Ovary (tissue), 9 donors: Measurements from ENCODE around the gene BBS12. TPM values are rescaled to one million over a fixed set of nuclear protein-coding genes. Genes with fewer than 3 reads are reported as not detected.

Source experiments
- DNase-seq, 5 donors: peaks; one replicate each; pipeline ENCODE4 v3.0.0-alpha.2; 2019 to 2020
- H3K27ac ChIP-seq, 2 donors: fragments of 200-600 bp; one replicate each; pipeline versions ENCODE4 v1.5.1 to v1.8.0; 2019 to 2022
- H3K27me3 ChIP-seq: fragments of 200-600 bp; one replicate; pipeline ENCODE4 v1.8.0; 2022
- H3K36me3 ChIP-seq: fragments of 200-600 bp; sonication (generic); one replicate; pipeline ENCODE4 v1.5.1; 2019
- H3K4me1 ChIP-seq: one replicate; pipeline ENCODE4 v1.8.1; 2013; ENCODE audit warnings: mild to moderate bottlenecking, moderate library complexity; ENCODE audit not compliant: insufficient read depth
- H3K4me3 ChIP-seq: fragments of 200-600 bp; sonication (generic); one replicate; pipeline ENCODE4 v1.5.1; 2017
- H3K9me3 ChIP-seq, 2 donors: fragments of 200-600 bp in 1 of 2; sonication (generic) in 1 of 2; one replicate each; pipeline versions ENCODE4 v1.5.1 to v1.8.1; 2013 to 2019; ENCODE audit warnings: mild to moderate bottlenecking in 1 of 2, moderate library complexity in 1 of 2
- CTCF ChIP-seq, 3 donors: fragments of 450-650 bp in 2 of 3; fragments of 200-600 bp in 1 of 3; IDR thresholded peaks; one replicate each; pipeline versions ENCODE4 v1.5.1 to v1.8.0; 2016 to 2022; ENCODE audit warnings: antibody characterized with exemption in 3 of 3, mild to moderate bottlenecking in 1 of 3
- EP300 ChIP-seq: sonication (generic); formaldehyde crosslinking; IDR thresholded peaks from one replicate; pipeline ENCODE4 v1.6.1; 2017; ENCODE audit warnings: antibody characterized with exemption
- POLR2A ChIP-seq: fragments of 450-650 bp; IDR thresholded peaks from one replicate; pipeline ENCODE4 v1.6.1; 2017; ENCODE audit warnings: antibody characterized with exemption, mild to moderate bottlenecking, moderate library complexity
- WGBS, 3 donors: extraction: QIAGEN DNeasy Blood & Tissue Kit in 1 of 3; methylation state at CpG; one replicate each; pipeline versions ENCODE4 v1.1.5 to v1.1.7; 2013 to 2017; 5-methylcytosine and 5-hydroxymethylcytosine counted together
- intact Hi-C, 4 donors: fragments of 100-400 bp; cut with DNase I; formaldehyde crosslinking; loops; one replicate each; pipeline versions ENCODE4 v1.11.0 to v1.15.1; 2022 to 2023
- polyA plus RNA-seq, 2 donors: library from polyadenylated mRNA; stranded (reverse); fragments of 200-250 nt in 1 of 2; fragments of 350-450 nt in 1 of 2; fragmentation: Illumina TruSeq in 1 of 2; extraction: RNeasy Lipid Tissue Mini Kit (QIAGEN cat#74804) in 1 of 2; gene quantifications; one replicate each; pipeline ENCODE4 v1.2.3, GENCODE V29; 2013 to 2014
- total RNA-seq, 7 donors: library from RNA; depleted of rRNA in 2 of 7; stranded (reverse); fragments of >200 nt in 2 of 7; fragmentation: NEBNext Ultra II Directional in 3 of 7; extraction: Animal tissue kit (Norgen Biotek cat#: 25700) in 3 of 7; gene quantifications; one replicate each; pipeline versions ENCODE4 v1.1.0 to v1.2.4, GENCODE V29; 2016 to 2023
- donor health status: DM: no; HTN: no; CAD: no; lungs with moderate emphysema.
- donor health status: DM: no; HTN: no; CAD: no.
- donor health status: Bipolar disorder and iron deficiency.
- donor health status: DM: yes; HTN: yes; CAD: no.
- donor health status: DM: no; HTN: no; CAD: no.
- donor health status: DM: yes; HTN: yes; CAD: no.

BBS12 gene
- total and polyA plus RNA-seq, 9 donors, result 2.6 to 6.8 (median 3.8) TPM

- intact Hi-C loops, result no loop called here
- H3K4me3 ChIP-seq, result peak overlapping the region; percentile 21
- 7 to 10% (median 8%) methylated on average over 8 of the region's 8 CpGs for WGBS, 3 donors
- peaks cover 14% of the 10 kb centered on the region for H3K4me1 ChIP-seq
- H3K36me3 ChIP-seq, result no peaks in the 10 kb centered on the region
- no peaks in the 10 kb centered on the region for H3K27me3 ChIP-seq
- TF ChIP-seq EP300, result no peak
- TF ChIP-seq POLR2A, result peak; percentile 60
- H3K27ac ChIP-seq, result peak overlapping the region in 1 of 2 donors; percentile 36
- H3K9me3 ChIP-seq, result no peaks in the 10 kb centered on the region
- DNase-seq, result peak; percentile 80 to 95 (median 89)
Measured at GRCh38 chr4:122700178-122700725, 32.3 kb upstream of the BBS12 start.

GRCh38 chr4:122701061-122701460 lies 31.4 kb upstream of the BBS12 start:
- no peak for DNase-seq
- Histone ChIP-seq H3K4me1 (peaks cover 14% of the 10 kb centered on the region), H3K4me3 (no peak overlapping the region), H3K36me3 (no peaks in the 10 kb centered on the region), H3K27me3 (no peaks in the 10 kb centered on the region), H3K9me3 (no peaks in the 10 kb centered on the region), H3K27ac (no peak overlapping the region)
- TF ChIP-seq POLR2A (no peak), CTCF (IDR thresholded peaks at IDR 0.05) (no peak), EP300 (no peak)
- 78 to 82% (median 81%) methylated on average over 5 of the region's 5 CpGs for WGBS, 3 donors
- intact Hi-C loops, result no loop called here

- WGBS, 3 donors, result 55 to 59% (median 58%) methylated on average over 1 of the region's 1 CpG
- Histone ChIP-seq H3K36me3 (no peaks in the 10 kb centered on the region), H3K9me3 (no peaks in the 10 kb centered on the region), H3K4me1 (peaks cover 14% of the 10 kb centered on the region), H3K4me3 (no peak overlapping the region), H3K27ac (peak overlapping the region in 1 of 2 donors; percentile 4), H3K27me3 (no peaks in the 10 kb centered on the region)
- no peak for TF ChIP-seq POLR2A
- no peak for TF ChIP-seq EP300
- no peak for TF ChIP-seq CTCF (IDR thresholded peaks at IDR 0.05)
- DNase-seq, result no peak
- intact Hi-C loops, result no loop called here
Measured at GRCh38 chr4:122701965-122702364, 30.5 kb upstream of the BBS12 start.

- H3K4me1 ChIP-seq, result peaks cover 14% of the 10 kb centered on the region
- intact Hi-C loops, result no loop called here
- no peak overlapping the region for H3K4me3 ChIP-seq
- TF ChIP-seq POLR2A (no peak), EP300 (no peak), CTCF (IDR thresholded peaks at IDR 0.05) (no peak)
- H3K36me3 ChIP-seq, result no peaks in the 10 kb centered on the region
- 50 to 67% (median 56%) methylated on average over 3 of the region's 3 CpGs for whole genome bisulfite sequencing, 3 donors
- DNase-seq, result peak in 3 of 5 donors; percentile 22 to 31 (median 28)
- H3K27ac ChIP-seq, result no peak overlapping the region
- no peaks in the 10 kb centered on the region for H3K27me3 ChIP-seq
- no peaks in the 10 kb centered on the region for H3K9me3 ChIP-seq
Measured at GRCh38 chr4:122702939-122703338, 29.6 kb upstream of the BBS12 start.

GRCh38 chr4:122703868-122704267 lies 28.6 kb upstream of the BBS12 start:
- 15 to 45% (median 23%) methylated on average over 3 of the region's 3 CpGs for WGBS, 3 donors
- no peaks in the 10 kb centered on the region for H3K36me3 ChIP-seq
- peaks cover 14% of the 10 kb centered on the region for H3K4me1 ChIP-seq
- no peak overlapping the region for H3K27ac ChIP-seq
- intact Hi-C loops, result no loop called here
- TF ChIP-seq POLR2A (no peak), EP300 (no peak), CTCF (IDR thresholded peaks at IDR 0.05) (no peak)
- no peaks in the 10 kb centered on the region for H3K27me3 ChIP-seq
- H3K4me3 ChIP-seq, result no peak overlapping the region
- no peak for DNase-seq
- no peaks in the 10 kb centered on the region for H3K9me3 ChIP-seq
